Activated CD4-positive, alpha-beta T cell treated with anti-CD3 and anti-CD28 coated beads, Interleukin-2, amount 50 U/mL, for 24 hours (primary cell): ENCODE data around the gene DCAF4L1.

ENCODE experiments used
- DNase-seq, 2 donors: peaks; one replicate each; pipeline ENCODE4 v3.0.0-alpha.2; 2020; ENCODE audit warnings: low read depth in 1 of 2, low spot score in 1 of 2

Gene DCAF4L1

DNA sequence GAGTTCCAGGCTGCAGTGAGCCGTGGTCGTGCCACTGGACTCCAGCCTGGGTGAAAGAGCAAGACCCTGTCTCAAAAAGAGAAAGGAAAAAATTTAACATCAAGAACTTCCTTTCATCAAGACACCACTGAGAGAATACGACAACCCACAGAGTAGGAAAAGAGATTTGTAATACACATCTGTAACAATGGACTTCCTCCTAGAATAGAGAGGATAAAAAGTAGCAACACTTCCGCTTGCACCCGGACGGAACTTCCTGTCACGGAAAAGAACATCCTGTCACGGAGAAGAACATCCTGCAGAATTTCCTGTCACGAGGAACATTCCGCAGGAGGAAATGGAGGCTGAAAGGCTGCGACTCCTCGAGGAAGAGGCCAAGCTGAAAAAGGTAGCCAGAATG is at the start of gene DCAF4L1:
Gene DCAF4L1, plus strand, starts transcription at position 301 of the 400 bp plus-strand sequence. Its CDS starts 37 bp downstream, at position 338.
- DNase-seq, result no peak

DNA sequence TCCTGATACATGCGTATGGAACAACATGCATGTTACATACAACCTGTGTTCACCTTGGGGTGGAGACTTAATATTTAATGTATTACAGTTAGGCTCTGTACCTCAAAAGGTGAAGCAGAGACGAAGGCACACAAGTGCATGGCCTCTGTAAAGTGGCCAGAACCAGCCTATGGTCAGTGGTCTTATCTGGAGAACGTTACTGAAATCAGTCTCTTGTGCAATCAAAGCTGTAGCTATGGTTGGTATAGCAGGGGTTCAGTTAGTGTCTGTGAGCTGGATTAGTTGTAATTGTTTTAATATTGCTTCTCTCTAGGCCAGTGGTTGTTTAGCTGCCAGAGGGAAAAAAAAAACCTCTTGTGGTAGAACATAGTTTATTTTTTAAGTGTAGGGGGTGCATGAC is 48.6 kb upstream of the DCAF4L1 start:
- no peak for DNase-seq

- DNase-seq, result no peak
These were observed 47.5 kb upstream of the DCAF4L1 start for GRCh38 chr4:41933997-41934503.

DNA sequence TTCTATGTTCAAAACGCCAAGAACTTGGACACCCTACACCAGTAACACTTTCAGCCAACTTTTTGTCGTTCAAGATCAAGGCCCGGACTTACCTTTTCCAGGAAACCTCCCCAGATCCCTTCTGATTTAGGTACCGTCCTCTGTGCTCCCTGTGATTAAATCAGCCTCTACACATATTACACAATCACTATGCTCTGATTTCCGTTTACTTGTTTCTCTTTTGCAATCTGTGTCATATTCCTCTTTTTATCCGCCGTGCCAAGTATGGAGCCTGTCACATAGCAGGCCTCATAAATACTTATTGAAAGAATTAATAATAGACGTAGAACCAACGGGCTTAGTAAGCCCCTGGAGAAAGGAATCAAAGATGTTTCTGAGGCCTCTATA is 47.0 kb upstream of the DCAF4L1 start:
- no peak for DNase-seq

- DNase-seq, result peak; percentile 56 to 82
These were observed 46.5 kb upstream of the DCAF4L1 start, which contains the start of gene TMEM33 for GRCh38 chr4:41934901-41935651. TMEM33 (plus strand) TSS chr4:41935429; CDS start chr4:41935485, 56 bp downstream.

DNA sequence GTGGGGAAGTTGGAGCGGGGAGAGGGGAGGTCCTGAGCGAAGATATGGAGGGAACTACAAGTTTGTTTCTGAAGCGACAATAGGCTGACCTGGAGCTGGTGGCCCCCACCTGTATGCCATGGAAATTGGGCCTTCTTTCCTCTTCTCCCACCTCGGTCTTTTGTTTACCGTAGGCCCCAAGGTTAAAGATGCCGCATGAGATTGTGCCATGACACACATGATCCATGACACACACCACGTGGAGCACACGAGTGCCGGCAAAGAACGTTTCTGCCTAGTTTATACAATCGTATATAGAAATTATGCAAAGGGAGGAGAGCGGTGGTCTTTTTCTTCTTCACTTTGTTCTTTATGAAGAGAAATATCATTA is 45.9 kb upstream of the DCAF4L1 start:
- DNase-seq, result peak in 1 of 2 donors; percentile 14

GRCh38 chr4:41939016-41939626 is 42.4 kb upstream of the DCAF4L1 start:
- DNase-seq, result no peak

- DNase-seq, result no peak
These were observed 40.7 kb upstream of the DCAF4L1 start for GRCh38 chr4:41940834-41941233.

DNA sequence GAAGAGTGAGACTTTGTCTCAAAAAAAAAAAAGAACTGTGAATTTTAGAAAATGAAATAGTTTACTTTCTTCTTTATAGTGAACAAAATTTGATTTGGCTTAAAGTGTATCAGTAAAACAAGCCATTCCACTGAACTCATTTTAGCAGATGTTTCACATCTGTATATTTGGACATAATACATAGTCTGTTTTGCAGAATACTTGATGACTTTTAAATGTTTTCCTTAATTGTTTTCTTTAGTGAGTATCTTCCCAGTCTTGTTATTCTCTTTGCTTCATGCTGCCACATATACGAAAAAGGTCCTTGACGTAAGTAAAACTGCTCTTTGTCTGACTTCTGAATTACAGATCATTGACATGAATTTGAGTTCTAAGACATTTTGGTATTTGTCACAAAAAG is 38.0 kb upstream of the DCAF4L1 start:
- no peak for DNase-seq

GRCh38 chr4:41944089-41944488 is 37.5 kb upstream of the DCAF4L1 start:
- DNase-seq, result no peak

GRCh38 chr4:41949531-41949930 is 32.0 kb upstream of the DCAF4L1 start:
- no peak for DNase-seq

GRCh38 chr4:41957634-41958033 is 23.9 kb upstream of the DCAF4L1 start:
- no peak for DNase-seq

DNA sequence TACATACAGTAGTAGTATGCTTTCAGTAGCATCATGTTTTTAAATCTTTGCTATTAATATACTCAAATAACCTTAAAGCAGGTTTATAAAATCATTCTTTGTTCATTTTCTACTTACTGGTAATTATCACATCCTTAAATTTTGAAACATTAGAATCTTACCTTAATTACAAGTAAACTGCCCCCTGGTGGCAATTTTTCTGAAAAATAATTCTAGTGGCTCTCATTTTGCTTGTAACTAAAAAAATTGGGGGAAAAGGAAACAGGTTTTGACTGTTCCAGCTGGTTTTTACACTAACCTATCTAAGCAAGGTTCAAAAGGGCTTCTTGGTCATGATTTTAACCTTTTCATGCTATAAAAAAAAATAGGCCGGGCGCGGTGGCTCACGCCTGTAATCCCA is 18.5 kb upstream of the DCAF4L1 start:
- DNase-seq, result no peak

DNA sequence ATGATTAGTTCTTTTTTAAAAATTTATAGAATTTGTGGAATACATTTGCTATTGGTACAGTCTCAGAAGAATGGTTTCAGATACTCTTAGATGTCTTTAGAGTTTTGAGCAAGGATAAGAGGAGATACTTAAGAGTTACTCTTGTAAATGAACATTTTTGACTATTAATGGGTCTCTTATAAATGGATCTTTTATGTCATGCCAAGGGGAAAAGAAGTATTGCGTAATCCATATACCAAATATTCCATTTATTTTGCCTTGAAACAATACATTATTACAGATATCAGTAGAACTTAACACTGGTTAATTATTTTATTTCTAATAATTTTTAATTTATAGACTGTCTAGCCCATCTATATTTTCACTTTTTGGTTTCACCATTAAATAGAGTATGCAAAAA is 17.2 kb upstream of the DCAF4L1 start:
- no peak for DNase-seq

DNA sequence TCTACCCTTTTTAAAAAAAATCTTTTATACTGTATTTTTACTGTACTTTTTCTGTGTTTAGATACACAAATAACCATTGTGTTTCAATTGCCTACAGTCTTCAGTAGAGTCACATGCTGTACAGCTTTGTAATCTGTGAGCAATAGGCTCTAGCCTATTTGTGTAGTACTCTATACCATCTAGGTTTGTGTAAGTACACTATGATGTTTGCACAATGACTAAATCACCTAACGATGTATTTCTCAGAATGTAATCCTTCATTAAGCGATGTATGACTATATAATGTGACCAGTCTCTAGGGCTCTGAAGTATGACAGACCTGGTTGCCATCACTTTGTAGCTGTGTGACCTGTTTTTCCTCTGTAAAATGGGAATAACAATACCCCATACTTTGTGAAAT is 14.2 kb upstream of the DCAF4L1 start:
- DNase-seq, result no peak

GRCh38 chr4:41969671-41970070 is 11.9 kb upstream of the DCAF4L1 start:
- DNase-seq, result no peak

- DNase-seq, result no peak
These were observed 6.2 kb upstream of the DCAF4L1 start for GRCh38 chr4:41975341-41975740.

- DNase-seq, result no peak
These were observed 4.6 kb upstream of the DCAF4L1 start for GRCh38 chr4:41976775-41977516.

DNA sequence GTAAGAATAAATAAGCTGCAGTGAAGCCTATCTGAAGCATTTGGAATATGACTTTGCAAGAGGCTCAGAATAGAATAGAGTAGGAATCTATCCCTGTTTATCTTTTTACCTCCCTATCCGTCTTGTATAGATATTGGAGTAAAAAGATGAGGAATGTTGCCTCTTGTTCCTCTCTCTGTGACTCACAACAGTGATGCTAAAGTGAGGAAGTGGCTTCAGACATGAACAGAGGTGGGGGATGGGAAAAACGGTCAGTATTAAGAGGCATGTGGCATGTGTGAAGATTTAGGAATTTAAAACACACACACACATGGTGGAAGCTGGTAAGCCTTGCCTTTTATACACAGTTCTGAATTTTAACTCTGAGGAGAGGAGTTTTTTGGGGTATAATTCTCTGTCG is 3.8 kb upstream of the DCAF4L1 start:
- DNase-seq, result no peak

DNA sequence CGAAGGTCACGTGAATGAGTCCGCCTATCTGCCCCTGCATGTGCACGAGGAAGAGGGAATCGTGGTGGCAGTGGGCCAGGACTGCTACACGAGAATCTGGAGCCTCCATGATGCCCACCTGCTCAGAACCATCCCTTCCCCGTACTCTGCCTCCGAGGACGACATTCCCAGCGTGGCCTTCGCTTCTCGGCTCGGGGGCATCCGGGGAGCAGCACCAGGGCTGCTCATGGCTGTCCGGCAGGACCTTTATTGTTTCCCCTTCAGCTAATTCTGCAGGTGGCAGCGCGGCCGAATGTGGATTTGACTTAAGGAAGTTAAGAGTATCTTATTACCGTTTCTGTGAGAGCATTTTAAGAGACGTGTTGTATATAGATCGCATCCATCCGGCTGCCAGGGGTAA is 1.2 kb downstream of the DCAF4L1 start:
- no peak for DNase-seq

GRCh38 chr4:41985151-41985550 is 3.6 kb downstream of the DCAF4L1 start:
- DNase-seq, result no peak

- DNase-seq, result no peak
These were observed 8.4 kb downstream of the DCAF4L1 start for GRCh38 chr4:41989994-41990364.
